Subcutaneous adipose tissue (tissue), 4 donors: ENCODE results near the gene MBD3L3. TPM values are rescaled to one million over a fixed set of nuclear protein-coding genes. Genes with fewer than 3 reads are reported as not detected.
"Not testable (repeated sequence)": the region's sequence is repeated elsewhere in the genome, so short reads cannot be mapped to it uniquely, and the experiment has no call there.

Source experiments
- total RNA-seq, 4 donors: library from RNA; depleted of rRNA; stranded (reverse); fragments of >200 nt; gene quantifications; one replicate each; pipeline ENCODE4 v1.1.0, GENCODE V29; 2016
- TF ChIP-seq, protein P1 (sequence below): fragments of 450-650 bp; IDR thresholded peaks from one replicate; pipeline ENCODE4 v1.5.1; 2016; ENCODE audit warnings: low read depth, mild to moderate bottlenecking, control low read depth, antibody characterized with exemption, moderate library complexity

The MBD3L3 gene
- total RNA-seq = not detected

DNA sequence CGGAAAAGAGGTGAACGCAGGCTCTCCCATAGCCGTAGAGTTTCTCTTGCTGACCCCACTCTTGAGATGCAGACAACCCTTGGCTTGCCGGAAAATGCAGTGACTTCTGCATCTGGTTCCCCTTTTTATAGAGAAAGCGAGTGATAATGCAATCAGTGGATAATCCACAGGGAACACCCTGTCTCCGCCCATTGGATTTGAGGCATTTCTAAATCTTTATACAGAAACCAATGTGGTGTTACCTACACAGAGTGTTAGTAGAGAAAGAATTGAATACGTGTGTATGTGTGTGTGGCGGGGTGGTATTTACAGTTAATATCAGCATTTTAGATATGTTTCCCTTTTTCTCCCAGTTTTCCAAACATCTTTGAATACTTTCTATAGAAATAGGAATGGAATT is at the start of gene MBD3L3:
MBD3L3 (minus strand) TSS at position 101 of the 400 bp plus-strand sequence; CDS start at position 30, 71 bp downstream.
- TF ChIP-seq, protein P1, sequence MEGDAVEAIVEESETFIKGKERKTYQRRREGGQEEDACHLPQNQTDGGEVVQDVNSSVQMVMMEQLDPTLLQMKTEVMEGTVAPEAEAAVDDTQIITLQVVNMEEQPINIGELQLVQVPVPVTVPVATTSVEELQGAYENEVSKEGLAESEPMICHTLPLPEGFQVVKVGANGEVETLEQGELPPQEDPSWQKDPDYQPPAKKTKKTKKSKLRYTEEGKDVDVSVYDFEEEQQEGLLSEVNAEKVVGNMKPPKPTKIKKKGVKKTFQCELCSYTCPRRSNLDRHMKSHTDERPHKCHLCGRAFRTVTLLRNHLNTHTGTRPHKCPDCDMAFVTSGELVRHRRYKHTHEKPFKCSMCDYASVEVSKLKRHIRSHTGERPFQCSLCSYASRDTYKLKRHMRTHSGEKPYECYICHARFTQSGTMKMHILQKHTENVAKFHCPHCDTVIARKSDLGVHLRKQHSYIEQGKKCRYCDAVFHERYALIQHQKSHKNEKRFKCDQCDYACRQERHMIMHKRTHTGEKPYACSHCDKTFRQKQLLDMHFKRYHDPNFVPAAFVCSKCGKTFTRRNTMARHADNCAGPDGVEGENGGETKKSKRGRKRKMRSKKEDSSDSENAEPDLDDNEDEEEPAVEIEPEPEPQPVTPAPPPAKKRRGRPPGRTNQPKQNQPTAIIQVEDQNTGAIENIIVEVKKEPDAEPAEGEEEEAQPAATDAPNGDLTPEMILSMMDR = not testable (repeated sequence)

DNA sequence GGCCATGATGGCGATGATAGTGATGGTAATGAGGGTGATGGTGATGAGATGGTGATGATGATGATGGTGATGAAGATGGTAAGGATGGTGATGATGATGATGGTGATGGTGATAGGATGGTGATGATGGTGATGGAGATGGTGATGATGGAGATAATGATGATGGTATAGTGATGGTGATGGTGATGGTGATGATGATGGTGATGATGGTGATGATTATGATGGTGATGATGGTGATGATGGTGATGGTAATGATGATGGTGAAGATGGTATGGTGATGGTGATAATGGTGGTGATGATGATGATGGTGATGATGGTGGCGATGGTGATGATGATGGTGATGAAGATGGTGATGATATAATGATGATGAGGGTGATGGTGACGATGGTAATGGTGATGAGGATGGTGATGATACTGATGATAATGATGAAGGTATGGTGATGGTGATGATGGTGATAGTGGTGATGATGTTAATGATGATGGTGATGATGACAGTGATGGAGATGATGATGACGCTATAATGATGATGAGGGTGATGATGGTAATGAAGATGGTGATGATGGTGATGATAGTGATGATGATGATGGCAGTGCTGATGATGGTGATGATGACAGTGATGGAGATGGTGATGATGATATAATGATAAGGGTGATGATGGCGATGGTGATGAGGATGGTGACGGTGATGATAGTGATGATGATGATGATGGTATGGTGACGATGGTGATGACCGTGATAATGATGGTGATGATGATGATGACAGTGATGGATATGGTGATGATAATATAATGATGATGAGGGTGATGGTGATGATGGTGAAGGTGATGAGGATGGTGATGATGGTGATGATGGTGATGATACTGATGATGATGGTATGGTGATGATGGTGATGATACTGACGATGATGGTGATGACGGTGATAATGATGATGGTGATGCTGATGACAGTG is 48.5 kb upstream of the MBD3L3 start:
- TF ChIP-seq, protein P1 = no peak

DNA sequence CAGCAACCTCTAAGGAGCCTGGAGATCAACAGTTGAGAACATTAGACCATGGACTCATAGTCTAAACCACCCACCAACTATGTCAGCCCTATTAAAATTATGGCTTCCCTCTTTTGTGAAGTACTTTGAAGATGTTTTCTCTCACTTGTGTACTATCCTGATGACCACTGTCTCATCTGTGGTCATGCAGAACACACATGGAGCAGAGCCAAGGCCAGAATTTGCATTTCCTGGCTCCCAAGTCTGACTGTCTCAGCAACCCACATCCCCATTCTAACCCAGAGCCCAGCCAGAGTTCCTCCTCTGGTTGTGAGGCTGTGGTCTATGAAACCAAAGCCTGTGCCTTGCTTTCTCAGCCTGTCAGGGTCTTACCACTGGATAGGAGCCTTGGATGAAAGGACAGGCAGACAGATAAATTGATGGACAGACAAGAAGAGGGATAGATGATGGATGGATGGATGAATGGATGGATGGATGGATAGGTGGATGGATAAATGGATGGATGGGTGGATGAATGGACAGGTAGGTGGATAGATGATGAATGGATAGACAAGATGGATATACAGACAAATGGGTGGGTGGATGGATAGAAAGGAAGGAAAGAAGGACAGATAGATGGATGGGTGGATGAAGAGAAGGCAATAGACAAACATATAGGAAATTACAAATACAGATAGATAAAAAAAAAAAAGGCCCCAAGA is 46.4 kb upstream of the MBD3L3 start:
- TF ChIP-seq, protein P1 = no peak

DNA sequence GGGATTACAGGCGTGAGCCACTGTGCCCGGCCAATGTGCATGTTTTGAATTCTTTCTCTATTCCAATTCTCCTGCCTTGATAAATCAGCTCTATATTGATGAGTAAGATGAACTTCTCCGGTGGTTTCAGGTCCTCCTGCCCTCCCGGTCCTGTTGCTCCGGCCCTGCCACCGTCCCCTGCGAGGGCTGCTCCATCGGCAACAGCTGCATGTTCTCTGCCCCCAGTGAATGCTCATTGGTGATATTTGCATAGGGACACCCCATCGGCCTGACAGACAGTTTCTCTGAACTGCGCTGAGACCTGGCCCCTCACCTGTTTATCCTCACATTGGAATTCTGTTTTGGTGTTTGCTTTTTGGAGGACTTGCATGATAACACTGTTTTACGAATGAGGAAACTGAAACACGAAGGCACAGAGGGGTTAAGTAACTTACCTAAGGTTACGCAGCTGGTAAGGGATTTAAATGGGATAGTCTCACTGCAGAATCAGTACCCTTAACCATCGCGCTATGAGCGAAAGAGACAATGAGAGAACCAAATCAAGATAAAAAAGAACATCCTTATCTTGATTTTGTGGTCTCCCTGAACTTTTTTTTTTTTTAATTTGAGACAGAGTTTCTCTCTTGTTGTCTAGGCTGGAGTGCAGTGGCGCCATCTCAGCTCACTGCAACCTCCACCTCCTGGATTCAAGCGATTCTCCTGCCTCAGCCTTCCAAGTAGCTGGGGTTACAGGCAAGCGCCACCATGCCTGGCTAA is 43.2 kb upstream of the MBD3L3 start:
- TF ChIP-seq, protein P1 = no peak

DNA sequence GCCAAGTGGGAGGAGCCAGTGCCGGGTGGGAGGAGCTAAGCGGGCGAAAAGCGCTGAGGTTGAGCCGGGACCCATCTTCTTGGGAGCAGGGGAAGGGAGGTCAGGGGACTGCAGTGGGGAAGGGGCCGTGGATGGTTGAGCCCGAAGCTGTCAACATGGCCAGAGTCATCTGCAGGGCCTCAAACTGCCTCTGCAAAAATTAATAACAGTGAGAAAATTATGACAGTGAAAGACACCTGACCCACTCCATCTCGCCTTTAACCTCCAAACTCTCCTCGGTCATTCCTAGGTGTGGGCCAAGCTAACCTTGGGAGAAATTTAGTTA is 41.1 kb upstream of the MBD3L3 start:
- TF ChIP-seq, protein P1 = no peak

DNA sequence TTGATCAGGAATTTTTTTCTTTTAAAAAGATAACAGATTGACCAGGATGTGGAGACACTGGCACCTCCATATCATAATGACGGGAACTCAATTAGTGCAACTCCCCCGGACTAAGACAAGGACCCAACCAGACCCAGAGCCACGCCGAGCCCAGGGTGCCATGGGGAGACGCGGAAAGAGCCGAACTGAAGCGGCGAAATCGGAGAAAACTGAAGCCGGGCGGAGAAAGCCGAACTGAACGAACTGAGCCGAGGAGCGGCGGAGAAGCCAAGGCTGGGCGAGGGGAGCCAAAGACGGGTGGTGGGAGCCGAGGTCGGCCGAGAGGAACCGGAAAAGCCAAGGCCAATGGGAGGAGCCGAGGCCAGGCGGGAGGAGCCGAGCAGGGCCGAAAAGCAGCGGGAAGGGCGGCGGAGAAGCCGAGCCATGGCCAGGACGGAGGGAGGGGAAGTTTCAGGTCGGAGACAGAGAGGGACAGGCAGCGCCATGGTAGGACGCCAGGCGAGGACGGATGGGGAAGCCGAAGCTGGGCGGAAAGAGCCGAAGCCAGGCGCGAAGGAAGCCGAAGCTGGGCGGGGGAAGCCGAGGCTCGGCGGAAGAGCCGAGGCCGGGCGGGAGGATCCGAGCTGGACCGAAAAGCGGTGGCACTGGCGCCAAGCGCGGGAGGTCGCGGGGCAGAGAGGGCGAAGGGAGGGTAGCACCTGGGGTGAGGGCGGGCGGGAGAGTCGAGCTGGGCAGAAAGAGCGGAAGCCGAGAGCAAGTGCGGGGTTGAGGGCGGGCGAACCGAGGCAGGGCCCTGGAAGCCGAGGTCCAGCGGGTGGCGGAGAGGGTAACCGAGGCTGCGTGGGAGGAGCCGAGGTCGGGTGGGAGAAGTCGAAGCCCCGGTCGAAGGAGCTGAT is 40.5 kb upstream of the MBD3L3 start:
- TF ChIP-seq, protein P1 = no peak
